ENCODE data around the gene ADSS1. TPM values are rescaled to one million over a fixed set of nuclear protein-coding genes. Genes with fewer than 3 reads are reported as not detected.

The ADSS1 gene
- total RNA-seq, 1 donor from 2014 or later: 89.8 TPM

DNA sequence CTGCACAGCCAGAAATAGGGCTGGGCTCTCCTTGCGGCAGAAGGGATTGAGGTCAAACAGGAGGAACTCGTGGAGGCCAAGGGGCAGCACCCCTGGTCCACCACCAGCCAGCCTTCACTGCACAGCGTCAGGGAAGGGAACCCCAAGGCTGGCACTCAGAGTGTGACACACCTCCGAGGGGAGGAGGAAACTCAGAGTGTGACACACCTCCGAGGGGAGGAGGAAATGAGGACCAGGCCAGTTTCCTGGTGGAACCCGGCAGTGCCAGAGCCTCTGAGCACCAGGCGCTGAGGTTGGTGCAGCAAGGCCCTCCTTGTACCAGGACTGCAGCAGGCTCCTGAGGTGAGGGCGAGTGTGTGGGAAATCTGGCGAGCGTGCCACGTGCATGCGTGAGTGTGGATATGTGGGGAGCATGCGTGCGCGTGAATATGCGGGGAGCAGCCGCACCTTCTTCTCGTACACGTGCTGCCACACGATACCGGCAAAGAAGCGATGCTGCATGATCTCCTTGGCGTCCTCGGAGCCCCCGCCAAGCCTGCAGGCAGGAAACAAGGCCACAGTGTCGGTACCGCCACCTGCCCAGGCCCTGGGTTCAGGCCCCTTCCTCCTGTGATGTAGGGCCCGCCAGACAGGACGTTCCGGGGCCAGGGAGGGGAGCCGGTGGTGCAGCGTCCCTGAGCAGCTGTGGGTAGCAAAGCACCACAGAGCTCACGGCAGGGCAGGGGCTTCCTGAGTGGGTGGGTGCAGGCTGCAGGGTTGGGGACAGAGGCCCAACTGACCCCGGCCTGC, 48.1 kb downstream of the ADSS1 start:
- H3K36me3 ChIP-seq (ENCODE audit: control insufficient read depth in 3 of 3, insufficient read depth in 3 of 3, low read length in 3 of 3): peaks cover 32 to 51% (median 43%) of the 10 kb centered on the region in 3 donors
- H3K27ac ChIP-seq (ENCODE audit: low read depth, low read length): no peak overlapping the region
- H3K9me3 ChIP-seq (ENCODE audit: control insufficient read depth in 3 of 3, low read length in 3 of 3): no peaks in the 10 kb centered on the region
- peaks cover 3 to 11% (median 7%) of the 10 kb centered on the region in 3 donors for H3K4me1 ChIP-seq (ENCODE audit: control insufficient read depth in 3 of 3, insufficient read depth in 3 of 3, low read length in 3 of 3)
- no peaks in the 10 kb centered on the region for H3K27me3 ChIP-seq (ENCODE audit: control insufficient read depth in 3 of 3, insufficient read depth in 3 of 3, low read length in 3 of 3)
- no peak overlapping the region for H3K4me3 ChIP-seq (ENCODE audit: low read length in 3 of 3)
- no peak overlapping the region for H3K9ac ChIP-seq (ENCODE audit: low read depth in 1 of 3, low read length in 3 of 3)

DNA sequence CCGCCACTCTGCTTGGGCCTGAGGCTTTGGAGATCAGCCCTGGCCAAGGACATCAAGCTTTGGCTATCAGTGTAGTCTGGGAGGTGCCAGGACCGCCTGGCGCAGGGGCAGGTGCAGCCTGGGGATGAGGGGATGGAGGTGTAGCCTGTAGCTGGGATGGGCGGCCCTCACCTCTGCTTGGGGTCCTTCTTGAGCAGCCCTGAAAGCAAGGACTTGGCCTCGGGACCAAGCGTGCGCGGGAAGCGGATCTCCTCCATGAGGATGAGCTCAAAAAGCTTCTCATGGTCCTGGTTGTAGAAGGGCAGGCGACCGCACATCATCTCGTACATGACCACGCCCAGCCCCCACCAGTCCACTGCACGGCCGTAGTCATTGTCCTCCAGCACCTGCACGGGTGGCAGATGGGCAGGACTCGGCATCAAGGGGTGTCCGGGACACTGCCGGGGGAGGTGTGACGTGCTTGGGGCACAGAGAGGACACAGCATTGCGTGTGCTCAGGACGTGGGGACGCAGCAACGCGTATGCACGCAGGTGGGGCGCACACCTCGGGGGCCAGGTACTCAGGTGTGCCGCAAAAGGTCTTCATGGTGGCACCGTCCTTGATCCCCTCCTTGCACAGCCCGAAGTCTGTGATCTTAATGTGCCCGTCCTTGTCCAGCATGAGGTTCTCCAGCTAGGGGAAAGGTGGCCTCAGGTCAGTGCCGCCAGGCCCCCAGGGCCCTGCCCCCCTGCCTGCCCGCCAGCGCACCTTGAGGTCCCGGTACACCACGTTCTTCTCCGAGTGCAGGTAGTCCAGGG, 48.9 kb downstream of the ADSS1 start:
- Histone ChIP-seq H3K4me1 (ENCODE audit: control insufficient read depth in 3 of 3, insufficient read depth in 3 of 3, low read length in 3 of 3) (peaks cover 3 to 10% (median 7%) of the 10 kb centered on the region in 3 donors), H3K9me3 (ENCODE audit: control insufficient read depth in 3 of 3, low read length in 3 of 3) (no peaks in the 10 kb centered on the region), H3K4me3 (ENCODE audit: low read length in 3 of 3) (no peak overlapping the region), H3K27me3 (ENCODE audit: control insufficient read depth in 3 of 3, insufficient read depth in 3 of 3, low read length in 3 of 3) (no peaks in the 10 kb centered on the region), H3K36me3 (ENCODE audit: control insufficient read depth in 3 of 3, insufficient read depth in 3 of 3, low read length in 3 of 3) (peaks cover 32 to 47% (median 41%) of the 10 kb centered on the region in 3 donors), H3K9ac (ENCODE audit: low read depth in 1 of 3, low read length in 3 of 3) (no peak overlapping the region), H3K27ac (ENCODE audit: low read depth, low read length) (no peak overlapping the region)

DNA sequence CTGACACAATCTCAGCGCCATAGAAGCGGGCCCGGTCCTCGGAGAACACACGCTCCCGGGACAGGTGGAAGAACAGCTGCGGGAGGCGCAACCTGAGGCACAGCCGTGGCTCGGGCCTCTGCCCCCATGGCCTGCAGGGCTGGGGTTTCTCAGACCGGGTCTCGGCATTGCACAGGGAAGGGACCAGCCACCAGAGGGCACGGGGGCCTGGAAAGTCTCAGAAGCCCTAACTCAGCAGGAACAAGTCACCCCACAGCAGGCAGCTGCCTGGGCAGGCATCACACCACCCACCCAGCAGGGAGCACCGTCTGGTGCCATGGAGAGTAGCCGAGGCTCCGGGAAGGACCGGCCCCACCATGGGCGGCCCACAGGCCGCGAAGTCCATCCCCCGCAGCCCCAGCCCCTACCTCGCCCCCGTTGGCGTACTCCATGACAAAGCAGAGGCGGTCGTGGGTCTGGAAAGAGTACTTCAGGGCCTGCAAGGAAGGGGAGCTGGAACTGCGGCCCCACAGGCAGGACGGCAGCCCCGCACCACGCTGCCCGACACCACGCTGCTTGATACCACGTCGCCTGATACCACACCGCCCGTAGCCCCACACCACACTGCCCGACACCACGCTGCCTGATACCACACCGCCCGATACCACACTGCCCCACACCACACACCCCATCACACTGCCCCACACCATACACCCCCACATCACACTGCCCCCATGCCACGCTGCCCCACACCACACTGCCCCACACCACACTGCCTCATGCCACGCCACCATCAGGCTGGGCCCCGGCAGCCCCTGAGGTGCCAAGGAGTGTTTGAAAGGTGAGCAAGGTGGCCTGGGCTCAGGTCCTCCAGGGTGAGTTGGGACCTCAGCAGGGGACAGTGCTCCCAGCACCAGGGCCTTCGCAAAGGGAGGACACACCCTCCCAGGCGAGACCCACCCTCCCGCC, 49.8 kb downstream of the ADSS1 start:
- Histone ChIP-seq H3K27ac (ENCODE audit: low read depth, low read length) (no peak overlapping the region), H3K9me3 (ENCODE audit: control insufficient read depth in 3 of 3, low read length in 3 of 3) (no peaks in the 10 kb centered on the region), H3K4me1 (ENCODE audit: control insufficient read depth in 3 of 3, insufficient read depth in 3 of 3, low read length in 3 of 3) (peaks cover 0 to 4% (median 3%) of the 10 kb centered on the region in 3 donors), H3K9ac (ENCODE audit: low read depth in 1 of 3, low read length in 3 of 3) (no peak overlapping the region), H3K4me3 (ENCODE audit: low read length in 3 of 3) (no peak overlapping the region), H3K36me3 (ENCODE audit: control insufficient read depth in 3 of 3, insufficient read depth in 3 of 3, low read length in 3 of 3) (peaks cover 32 to 44% (median 41%) of the 10 kb centered on the region in 3 donors), H3K27me3 (ENCODE audit: control insufficient read depth in 3 of 3, insufficient read depth in 3 of 3, low read length in 3 of 3) (no peaks in the 10 kb centered on the region)

DNA sequence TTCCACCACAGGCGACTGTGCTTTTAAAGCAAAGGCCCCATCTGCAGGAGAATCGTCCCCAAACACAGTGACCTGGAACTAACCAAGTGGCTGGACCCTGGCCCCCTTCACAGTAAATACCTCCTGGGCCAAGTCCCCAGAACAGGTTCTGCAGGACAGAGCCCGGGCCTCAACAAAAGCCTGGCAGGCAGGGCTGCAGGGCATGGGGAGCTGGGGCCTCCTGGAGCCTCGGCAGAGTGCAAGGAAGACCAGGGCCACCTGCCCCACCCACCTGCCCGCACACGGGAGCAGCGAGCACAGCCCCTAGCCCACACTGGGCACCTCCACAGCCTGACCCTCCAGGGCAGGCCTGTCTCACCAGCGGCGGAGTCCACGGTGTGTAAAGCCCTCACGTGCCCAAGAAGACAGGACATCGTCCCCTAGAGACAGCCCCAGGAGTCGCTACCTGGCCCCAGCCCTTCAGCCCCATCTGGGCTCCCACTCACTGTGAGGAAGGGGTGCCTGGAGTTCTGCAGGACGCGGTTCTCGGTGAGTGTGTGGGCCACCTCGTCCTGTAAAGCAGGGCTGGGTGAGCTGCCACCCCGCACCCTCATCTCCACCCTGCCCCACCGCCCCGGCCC, 50.5 kb downstream of the ADSS1 start:
- Histone ChIP-seq H3K9ac (ENCODE audit: low read depth in 1 of 3, low read length in 3 of 3) (no peak overlapping the region), H3K27me3 (ENCODE audit: control insufficient read depth in 3 of 3, insufficient read depth in 3 of 3, low read length in 3 of 3) (no peaks in the 10 kb centered on the region), H3K9me3 (ENCODE audit: control insufficient read depth in 3 of 3, low read length in 3 of 3) (no peaks in the 10 kb centered on the region), H3K27ac (ENCODE audit: low read depth, low read length) (no peak overlapping the region), H3K4me1 (ENCODE audit: control insufficient read depth in 3 of 3, insufficient read depth in 3 of 3, low read length in 3 of 3) (no peaks in the 10 kb centered on the region), H3K36me3 (ENCODE audit: control insufficient read depth in 3 of 3, insufficient read depth in 3 of 3, low read length in 3 of 3) (peaks cover 32 to 44% (median 41%) of the 10 kb centered on the region in 3 donors), H3K4me3 (ENCODE audit: low read length in 3 of 3) (no peak overlapping the region)

DNA sequence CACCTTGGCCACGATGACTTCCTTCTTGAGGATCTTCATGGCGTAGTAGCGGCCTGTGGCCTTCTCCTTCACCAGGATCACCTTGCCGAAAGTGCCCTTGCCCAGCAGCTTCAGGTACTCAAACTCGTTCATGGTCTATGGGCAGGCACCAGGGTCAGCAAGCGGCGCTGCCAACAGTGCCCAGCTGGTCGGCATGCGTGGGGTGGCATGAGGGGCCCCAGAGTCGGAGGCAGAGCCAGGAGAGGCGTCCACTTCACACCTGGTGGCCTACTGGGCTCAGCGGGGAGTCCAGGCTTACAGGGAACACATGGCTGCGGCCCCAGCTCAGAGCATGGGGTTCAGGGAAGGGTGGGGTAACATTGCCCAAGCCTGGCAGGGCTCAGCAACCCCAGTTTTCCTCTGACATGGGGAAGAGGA, 51.1 kb downstream of the ADSS1 start:
- Histone ChIP-seq H3K9ac (ENCODE audit: low read depth in 1 of 3, low read length in 3 of 3) (no peak overlapping the region), H3K36me3 (ENCODE audit: control insufficient read depth in 3 of 3, insufficient read depth in 3 of 3, low read length in 3 of 3) (peaks cover 34 to 44% (median 41%) of the 10 kb centered on the region in 3 donors), H3K9me3 (ENCODE audit: control insufficient read depth in 3 of 3, low read length in 3 of 3) (no peaks in the 10 kb centered on the region), H3K27me3 (ENCODE audit: control insufficient read depth in 3 of 3, insufficient read depth in 3 of 3, low read length in 3 of 3) (no peaks in the 10 kb centered on the region), H3K4me3 (ENCODE audit: low read length in 3 of 3) (no peak overlapping the region), H3K27ac (ENCODE audit: low read depth, low read length) (no peak overlapping the region), H3K4me1 (ENCODE audit: control insufficient read depth in 3 of 3, insufficient read depth in 3 of 3, low read length in 3 of 3) (no peaks in the 10 kb centered on the region)

DNA sequence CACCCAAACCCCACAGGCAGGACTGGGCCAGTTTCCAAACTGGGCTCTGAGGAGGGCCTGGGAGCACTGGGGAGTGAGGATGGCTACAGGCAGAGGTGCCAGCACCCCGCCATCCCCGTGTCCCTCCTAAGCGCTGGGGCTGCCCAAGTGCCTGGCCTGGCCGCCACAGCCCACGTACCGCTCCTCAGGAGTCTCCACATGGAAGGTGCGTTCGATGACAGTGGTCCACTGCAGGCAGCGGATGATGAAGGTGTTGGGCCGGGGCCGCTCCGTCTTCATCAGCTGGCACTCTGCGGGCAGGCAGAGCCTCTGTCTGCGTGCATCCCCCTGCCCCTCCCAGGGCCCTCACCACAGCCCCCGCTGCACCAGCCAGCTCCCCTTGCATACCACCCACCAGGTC, 52.5 kb downstream of the ADSS1 start:
- no peak overlapping the region for H3K27ac ChIP-seq (ENCODE audit: low read depth, low read length)
- no peaks in the 10 kb centered on the region for H3K27me3 ChIP-seq (ENCODE audit: control insufficient read depth in 3 of 3, insufficient read depth in 3 of 3, low read length in 3 of 3)
- H3K9ac ChIP-seq (ENCODE audit: low read depth in 1 of 3, low read length in 3 of 3): no peak overlapping the region
- no peaks in the 10 kb centered on the region for H3K9me3 ChIP-seq (ENCODE audit: control insufficient read depth in 3 of 3, low read length in 3 of 3)
- peaks cover 25 to 35% (median 32%) of the 10 kb centered on the region in 3 donors for H3K36me3 ChIP-seq (ENCODE audit: control insufficient read depth in 3 of 3, insufficient read depth in 3 of 3, low read length in 3 of 3)
- H3K4me3 ChIP-seq (ENCODE audit: low read length in 3 of 3): no peak overlapping the region
- H3K4me1 ChIP-seq (ENCODE audit: control insufficient read depth in 3 of 3, insufficient read depth in 3 of 3, low read length in 3 of 3): no peaks in the 10 kb centered on the region

DNA sequence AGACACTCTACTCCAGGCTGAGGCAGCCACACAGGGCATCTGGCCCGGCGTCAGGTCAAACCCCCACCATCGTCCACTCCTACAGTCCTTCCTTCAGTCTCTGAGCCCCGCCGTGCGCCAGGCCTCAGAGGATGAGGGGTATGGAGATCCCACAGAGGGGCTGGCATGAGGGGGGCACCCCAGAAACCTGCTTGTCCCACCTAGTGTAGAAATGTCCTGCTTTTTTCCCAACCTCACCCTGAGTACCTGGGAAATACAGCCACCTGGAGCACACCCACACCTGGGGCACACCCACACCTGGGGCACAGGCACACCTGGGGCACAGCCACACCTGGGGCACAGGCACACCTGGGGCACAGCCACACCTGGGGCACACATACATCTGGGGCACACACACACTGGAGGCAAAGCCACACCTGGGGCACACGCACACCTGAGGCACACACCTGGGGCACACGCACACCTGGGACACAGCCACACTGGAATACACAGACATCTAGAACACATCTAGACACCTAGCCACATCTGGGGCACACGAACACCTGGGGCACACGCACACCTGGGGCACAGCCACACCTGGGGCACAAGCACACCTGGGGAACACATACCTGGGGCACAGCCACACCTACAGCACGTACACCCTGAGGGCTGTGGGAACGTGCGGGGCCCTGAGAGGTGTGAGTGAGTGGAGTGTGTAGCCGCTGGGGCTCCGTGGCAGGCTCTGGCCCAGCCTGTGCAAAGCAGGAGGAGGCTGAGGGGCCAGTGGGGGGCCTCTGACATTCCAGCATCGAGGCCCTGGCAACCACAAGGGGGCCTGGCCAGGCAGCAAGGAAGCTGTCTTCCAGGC, 53.2 kb downstream of the ADSS1 start:
- Histone ChIP-seq H3K4me3 (ENCODE audit: low read length in 3 of 3) (no peak overlapping the region), H3K4me1 (ENCODE audit: control insufficient read depth in 3 of 3, insufficient read depth in 3 of 3, low read length in 3 of 3) (no peaks in the 10 kb centered on the region), H3K27me3 (ENCODE audit: control insufficient read depth in 3 of 3, insufficient read depth in 3 of 3, low read length in 3 of 3) (no peaks in the 10 kb centered on the region), H3K9ac (ENCODE audit: low read depth in 1 of 3, low read length in 3 of 3) (no peak overlapping the region), H3K27ac (ENCODE audit: low read depth, low read length) (no peak overlapping the region), H3K36me3 (ENCODE audit: control insufficient read depth in 3 of 3, insufficient read depth in 3 of 3, low read length in 3 of 3) (peaks cover 18 to 28% (median 25%) of the 10 kb centered on the region in 3 donors), H3K9me3 (ENCODE audit: control insufficient read depth in 3 of 3, low read length in 3 of 3) (no peaks in the 10 kb centered on the region)

DNA sequence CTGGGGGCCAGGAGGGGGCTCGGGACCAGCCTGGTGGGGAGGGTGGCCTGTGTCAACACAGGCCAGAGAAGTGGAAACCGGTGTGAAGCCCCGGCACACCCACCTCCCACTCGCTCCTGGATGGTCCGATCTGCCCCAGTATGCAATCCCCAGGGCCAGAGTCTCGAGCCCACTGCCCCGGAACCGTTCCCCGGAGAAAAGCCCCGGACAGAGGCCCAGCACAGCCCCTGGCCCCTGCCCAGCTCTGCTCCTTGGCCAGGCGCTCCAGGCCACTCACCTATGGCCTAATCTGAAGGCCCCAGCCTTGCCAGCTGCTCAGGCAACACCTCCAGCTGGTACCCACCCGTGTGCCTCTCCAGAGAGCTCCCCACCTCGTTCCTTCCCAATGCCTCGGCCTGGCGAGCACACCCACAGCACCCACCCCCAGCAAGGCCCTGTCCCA, 53.8 kb downstream of the ADSS1 start:
- Histone ChIP-seq H3K27ac (ENCODE audit: low read depth, low read length) (no peak overlapping the region), H3K4me1 (ENCODE audit: control insufficient read depth in 3 of 3, insufficient read depth in 3 of 3, low read length in 3 of 3) (no peaks in the 10 kb centered on the region), H3K9me3 (ENCODE audit: control insufficient read depth in 3 of 3, low read length in 3 of 3) (no peaks in the 10 kb centered on the region), H3K36me3 (ENCODE audit: control insufficient read depth in 3 of 3, insufficient read depth in 3 of 3, low read length in 3 of 3) (peaks cover 13 to 22% (median 19%) of the 10 kb centered on the region in 3 donors), H3K9ac (ENCODE audit: low read depth in 1 of 3, low read length in 3 of 3) (no peak overlapping the region), H3K27me3 (ENCODE audit: control insufficient read depth in 3 of 3, insufficient read depth in 3 of 3, low read length in 3 of 3) (no peaks in the 10 kb centered on the region), H3K4me3 (ENCODE audit: low read length in 3 of 3) (no peak overlapping the region)
